Coronary artery (tissue), 2 donors: ENCODE data around the gene SBK2.
A peak's percentile ranks its signal among the peaks of the same experiment; 100 is the strongest.

ENCODE experiments used
- DNase-seq: peaks from one replicate; pipeline ENCODE4 v3.0.0-alpha.2; 2017; ENCODE audit warnings: low spot score
- H3K27ac ChIP-seq, 2 donors: fragments of 200-600 bp; sonication (generic); one replicate each; pipeline ENCODE4 v1.5.1; 2016 to 2019
- H3K4me3 ChIP-seq: fragments of 200-600 bp; sonication (generic); 2 replicates; pipeline ENCODE4 v1.5.1; 2016; ENCODE audit warnings: mild to moderate bottlenecking, moderate library complexity
- CTCF ChIP-seq: fragments of 200-600 bp; sonication (generic); IDR thresholded peaks from one replicate; pipeline ENCODE4 v1.5.1; 2019; ENCODE audit warnings: antibody characterized with exemption

Gene SBK2

GRCh38 chr19:55487924-55488687, 48.8 kb downstream of the SBK2 start, which contains the start of gene SSC5D:
SSC5D (plus strand) TSS chr19:55488436; CDS start chr19:55488590, 154 bp downstream.
- peak within 1 kb of the TSS; percentile 46 for H3K4me3 ChIP-seq
- H3K27ac ChIP-seq: peak within 1 kb of the TSS; percentile 73 to 93
- DNase-seq: no peak
- no peak for TF ChIP-seq CTCF

GRCh38 chr19:55486971-55487923, 49.7 kb downstream of the SBK2 start:
- DNase-seq: peak; percentile 87
- Histone ChIP-seq H3K27ac (peak overlapping the region; percentile 73 to 93), H3K4me3 (peak overlapping the region; percentile 46)
- no peak for TF ChIP-seq CTCF

DNA sequence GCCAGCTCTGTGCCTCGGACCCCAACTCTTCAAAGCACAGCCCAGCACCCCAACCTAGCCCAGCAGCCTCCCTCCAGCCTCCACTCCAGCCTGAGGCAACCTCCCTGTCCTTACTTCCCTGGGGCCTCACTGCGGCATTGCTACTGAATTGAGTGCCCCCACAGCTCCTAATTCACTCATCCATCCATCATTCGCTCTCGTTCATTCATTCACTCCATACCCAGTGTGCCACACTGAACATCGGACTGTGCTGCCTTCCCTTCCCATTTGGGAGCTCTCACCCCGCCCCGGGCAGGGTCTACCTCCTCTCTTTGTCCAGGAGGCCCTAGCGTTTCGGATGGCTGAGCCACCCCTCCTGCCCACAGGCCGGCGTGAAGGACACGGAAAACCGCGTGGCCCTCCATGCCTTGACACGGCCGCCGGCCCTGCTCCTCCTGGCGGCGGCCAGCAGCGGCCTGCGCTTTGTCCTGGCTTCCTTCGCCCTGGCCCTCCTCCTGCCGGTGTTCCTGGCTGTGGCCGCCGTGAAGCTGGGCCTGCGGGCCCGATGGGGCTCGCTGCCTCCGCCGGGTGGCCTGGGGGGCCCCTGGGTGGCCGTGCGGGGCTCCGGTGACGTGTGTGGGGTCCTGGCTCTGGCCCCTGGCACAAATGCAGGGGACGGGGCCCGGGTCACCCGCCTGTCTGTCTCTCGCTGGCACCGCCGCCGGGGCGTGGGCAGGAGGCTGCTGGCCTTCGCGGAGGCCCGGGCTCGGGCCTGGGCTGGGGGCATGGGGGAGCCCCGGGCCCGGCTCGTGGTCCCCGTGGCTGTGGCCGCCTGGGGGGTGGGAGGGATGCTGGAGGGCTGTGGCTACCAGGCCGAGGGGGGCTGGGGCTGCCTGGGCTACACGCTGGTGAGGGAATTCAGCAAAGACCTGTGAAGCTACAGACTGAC, 50.6 kb downstream of the SBK2 start:
- peak overlapping the region; percentile 77 to 93 for H3K27ac ChIP-seq
- TF ChIP-seq CTCF: no peak
- peak overlapping the region; percentile 46 for H3K4me3 ChIP-seq
- no peak for DNase-seq

- Histone ChIP-seq H3K27ac (peak overlapping the region; percentile 77 to 93), H3K4me3 (peak overlapping the region; percentile 74)
- no peak for DNase-seq
- no peak for TF ChIP-seq CTCF
Observed at GRCh38 chr19:55485439-55486011, 51.4 kb downstream of the SBK2 start.

DNA sequence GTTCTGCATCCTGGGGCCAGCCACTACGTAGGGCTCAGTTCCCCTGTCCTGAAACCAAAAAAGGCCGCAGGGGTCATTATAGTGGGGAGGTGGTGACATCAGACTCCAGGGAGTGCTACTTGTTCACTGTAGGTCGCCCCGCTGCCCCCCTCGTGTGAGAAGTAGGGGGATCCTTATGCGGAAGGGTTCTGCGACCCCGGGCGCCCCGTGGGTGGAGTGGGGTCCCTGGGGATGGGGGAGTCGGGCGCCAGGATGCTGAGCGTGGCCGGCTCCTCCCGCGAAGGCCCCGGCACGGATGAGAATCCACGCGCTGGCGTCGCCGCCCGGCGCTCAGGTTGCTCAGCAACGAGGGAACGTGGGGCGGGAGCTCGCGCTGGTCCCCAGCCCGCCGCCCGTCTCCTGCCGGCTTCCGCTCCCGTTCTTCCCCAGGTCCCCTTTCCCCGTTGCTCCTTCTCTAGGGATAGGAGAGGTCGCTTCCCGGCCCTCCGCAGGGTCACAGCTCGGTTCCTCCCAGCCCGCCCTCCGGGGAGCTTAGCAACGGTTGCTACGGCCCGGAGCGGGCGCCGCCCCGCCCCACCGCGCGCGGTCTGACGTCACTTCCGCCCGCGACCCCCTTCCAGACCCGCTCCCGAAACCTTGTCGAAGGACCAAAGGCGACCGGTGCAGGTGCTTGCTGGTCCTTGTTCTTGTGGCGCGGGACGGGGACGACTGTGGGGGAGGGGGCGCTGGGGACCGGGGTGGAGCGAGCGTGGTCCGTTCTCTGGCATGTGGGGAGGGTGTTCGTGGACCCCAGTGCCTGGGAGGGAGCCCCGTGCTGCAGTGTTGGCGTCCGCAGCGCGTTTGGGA, 52.1 kb downstream of the SBK2 start, which contains the start of gene NAT14:
Gene NAT14, plus strand, starts transcription at position 596 of the 846 bp plus-strand sequence. CDS start 521 bp downstream, outside the sequence.
- peak within 1 kb of the TSS; percentile 77 to 93 for H3K27ac ChIP-seq
- TF ChIP-seq CTCF: no peak
- no peak for DNase-seq

More for the DNA sequence above, 52.1 kb downstream of the SBK2 start, which contains the start of gene NAT14:
- H3K4me3 ChIP-seq: peak within 1 kb of the TSS; percentile 74
